ENCODE data around the gene C1QL1.
A peak's percentile ranks its signal among the peaks of the same experiment; 100 is the strongest.
"Not testable (repeated sequence)": the region's sequence is repeated elsewhere in the genome, so short reads cannot be mapped to it uniquely, and the experiment has no call there.

Gene C1QL1

DNA sequence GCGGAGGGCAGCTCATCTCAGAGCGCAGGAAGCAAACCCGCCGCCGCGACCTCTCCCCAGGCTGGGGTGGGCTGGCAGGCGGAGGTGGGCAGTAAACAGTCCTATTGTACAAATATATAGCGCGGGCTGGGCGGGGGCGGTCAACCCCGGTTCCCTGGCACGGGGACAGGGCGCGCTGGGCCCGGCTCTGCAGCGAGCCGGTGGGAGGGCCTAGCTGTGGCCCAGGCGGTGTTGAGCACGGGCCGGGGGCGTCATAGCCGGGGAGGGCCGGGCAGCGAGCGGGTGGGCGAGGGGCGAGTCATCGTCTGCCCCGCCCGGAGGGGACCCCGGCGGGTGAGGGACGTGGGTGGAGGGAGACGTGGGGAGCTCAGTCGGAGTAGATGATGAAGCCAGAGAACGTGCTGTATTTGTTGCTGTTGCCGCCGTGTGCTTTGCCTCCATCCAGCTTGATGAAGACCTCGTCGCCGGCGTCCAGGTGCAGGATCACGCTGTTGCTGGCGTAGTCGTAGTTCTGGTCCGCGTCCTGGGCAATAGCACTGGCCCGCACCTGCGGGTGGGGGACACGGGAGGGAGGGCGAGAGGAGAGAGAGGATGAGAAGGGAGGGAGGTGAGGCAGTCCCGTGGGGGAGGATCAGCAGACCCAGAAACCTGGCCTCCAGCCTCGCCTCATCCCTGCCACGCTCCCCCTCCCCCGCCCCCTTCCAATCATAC, 8.1 kb downstream of the C1QL1 start:
- no peak for DNase-seq

DNA sequence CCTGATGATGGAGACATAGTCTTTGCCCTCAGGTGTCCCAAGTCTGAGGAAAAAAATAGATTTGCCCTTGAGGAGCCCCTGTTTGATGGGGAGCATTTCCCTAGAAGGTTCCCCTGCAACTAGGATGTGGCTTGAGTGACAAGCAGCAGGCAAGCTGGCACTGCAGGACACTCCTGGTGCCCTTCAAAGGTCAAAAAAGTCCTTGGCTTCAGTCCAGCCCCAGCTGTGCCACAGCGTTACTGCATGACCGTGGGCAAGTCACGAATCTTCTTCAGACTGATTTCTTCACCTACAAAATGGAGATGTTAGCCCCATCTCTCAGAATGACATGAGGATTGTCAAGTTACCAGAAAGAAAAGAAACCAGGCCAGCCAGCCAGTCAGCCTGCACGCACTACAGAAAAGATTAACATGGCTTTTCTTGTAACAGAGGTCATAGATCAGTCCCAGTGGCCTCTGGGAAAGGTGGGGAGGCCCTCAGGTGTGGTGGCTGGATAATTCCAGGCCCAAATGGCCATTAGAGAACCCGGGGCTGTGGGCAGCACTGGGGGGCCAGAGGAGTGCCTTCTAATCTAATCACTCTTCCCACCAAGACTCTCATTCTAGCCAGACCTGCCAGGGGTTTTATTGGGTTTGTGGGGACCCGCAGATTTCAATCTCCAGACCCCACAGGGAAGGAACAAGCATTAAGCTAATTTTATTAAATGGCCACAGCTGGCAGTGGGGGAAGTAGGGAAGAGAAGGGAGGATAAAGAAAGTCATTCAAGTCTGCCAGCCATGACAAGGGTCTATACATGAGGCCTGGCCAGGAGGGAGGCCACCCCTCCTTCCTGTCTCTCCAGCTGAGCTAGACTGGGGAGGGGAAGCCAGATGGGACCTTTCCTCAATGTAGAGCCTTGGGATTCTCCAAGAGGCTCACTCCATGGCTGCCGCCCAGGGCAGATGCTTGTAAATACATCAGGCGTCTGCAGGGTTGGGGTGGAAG, 10.8 kb downstream of the C1QL1 start:
- DNase-seq, result no peak

DNA sequence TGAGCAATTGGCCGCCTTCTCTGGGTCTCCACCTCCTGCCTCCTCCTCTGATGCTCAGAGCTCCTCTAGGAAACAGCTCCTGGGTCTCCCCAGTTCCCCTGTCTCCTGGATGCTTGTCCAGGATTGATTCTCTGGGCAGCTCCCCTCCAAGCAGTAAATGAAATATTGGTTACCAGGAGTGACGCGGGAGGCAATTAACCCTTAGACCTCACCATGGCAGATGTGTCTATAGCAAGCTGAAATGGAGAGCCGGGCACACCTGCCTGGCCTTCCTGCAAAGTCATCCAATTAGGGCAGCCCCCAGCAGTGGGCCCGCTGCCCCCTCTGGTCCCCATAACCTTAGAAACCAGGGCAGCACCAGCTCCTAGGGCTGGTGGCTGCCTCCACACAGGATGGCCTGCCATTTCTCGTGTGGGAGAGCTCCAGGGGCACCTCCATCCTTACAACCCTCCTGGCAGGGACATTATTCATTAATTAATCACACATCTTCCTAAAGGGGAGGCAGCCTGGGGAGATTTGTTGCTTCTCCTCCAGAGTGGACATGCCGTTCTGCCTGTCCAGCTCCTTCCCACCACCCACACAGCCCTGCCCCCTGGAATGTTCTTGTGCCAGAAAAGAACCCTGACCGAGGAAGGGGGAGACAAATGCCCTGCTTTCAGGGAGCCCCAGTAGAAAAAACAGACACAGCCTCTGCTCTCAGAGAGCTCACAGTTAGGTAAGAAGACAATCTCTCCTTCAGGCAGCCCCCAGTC, 12.3 kb downstream of the C1QL1 start:
- DNase-seq, result no peak

GRCh38 chr17:44952946-44953475, 15.1 kb downstream of the C1QL1 start:
- DNase-seq, result no peak

DNA sequence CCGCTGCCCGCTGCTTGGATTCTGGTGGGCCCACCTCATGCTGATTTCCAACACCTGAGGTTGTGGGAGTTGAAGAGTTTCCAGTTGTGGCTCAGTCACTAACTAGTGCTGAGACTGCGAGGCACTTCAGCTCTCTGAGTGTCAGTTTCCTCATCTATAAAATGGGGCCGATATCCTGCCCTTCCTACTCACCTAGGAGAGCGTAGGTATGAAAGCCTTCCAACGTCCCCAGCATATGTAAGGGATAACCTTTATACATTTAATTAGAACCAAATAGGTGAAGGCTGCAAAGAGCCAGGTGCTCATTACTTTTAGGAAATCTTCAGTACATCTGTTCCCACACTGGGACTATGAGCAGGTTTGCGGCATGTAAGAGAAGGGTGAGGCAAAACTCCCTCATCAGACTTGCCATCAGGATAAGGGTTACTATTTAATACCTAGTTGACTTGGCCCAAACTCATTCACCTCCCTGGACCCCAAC, 19.7 kb downstream of the C1QL1 start:
- no peak for DNase-seq

GRCh38 chr17:44947461-44948314, 20.4 kb downstream of the C1QL1 start, which contains the start of gene KIF18B:
TSS of gene KIF18B (minus strand) at chr17:44947773. CDS start at chr17:44936344, 11,429 bp downstream.
- DNase-seq, result peak; percentile 93

DNA sequence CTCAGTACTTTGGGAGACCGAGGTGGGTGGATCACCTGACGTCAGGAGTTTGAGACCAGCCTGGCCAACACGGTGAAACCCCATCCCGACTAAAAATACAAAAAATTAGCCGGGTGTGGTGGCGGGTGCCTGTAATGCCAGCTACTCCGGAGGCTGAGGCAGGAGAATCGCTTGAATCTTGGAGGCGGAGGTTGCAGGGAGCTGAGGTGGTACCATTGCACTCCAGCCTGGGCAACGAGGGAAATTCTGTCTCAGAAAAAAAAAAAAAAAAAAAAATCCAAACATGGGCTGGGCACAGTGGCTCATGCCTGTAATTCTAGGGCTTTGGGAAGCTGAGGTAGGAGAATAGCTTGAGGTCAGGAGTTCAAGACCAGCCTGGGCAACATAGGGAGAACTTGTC, 22.5 kb downstream of the C1QL1 start:
- DNase-seq, result not testable (repeated sequence)

- DNase-seq, result no peak
These were observed 25.6 kb downstream of the C1QL1 start for GRCh38 chr17:44942456-44942855.

GRCh38 chr17:44941712-44942331, 26.3 kb downstream of the C1QL1 start:
- DNase-seq, result peak; percentile 10

DNA sequence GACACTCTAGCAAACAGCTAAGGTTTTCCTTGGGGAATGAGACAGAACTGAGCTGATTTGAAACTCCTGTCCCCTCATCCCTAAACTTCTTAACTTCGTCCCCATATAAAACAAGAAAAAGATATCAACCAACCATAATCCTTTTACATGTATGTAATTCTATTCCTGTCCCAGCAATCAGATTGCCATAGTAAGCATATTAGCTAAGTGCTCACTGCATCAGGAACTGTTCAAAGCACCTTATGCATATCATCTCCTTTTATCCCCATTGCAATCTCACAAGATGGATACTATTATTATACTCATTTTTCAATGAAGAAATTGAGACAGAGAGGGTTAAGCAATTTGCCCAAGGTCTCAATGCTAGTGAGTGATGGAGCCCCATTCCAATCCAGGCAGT, 27.3 kb downstream of the C1QL1 start:
- DNase-seq, result no peak

DNA sequence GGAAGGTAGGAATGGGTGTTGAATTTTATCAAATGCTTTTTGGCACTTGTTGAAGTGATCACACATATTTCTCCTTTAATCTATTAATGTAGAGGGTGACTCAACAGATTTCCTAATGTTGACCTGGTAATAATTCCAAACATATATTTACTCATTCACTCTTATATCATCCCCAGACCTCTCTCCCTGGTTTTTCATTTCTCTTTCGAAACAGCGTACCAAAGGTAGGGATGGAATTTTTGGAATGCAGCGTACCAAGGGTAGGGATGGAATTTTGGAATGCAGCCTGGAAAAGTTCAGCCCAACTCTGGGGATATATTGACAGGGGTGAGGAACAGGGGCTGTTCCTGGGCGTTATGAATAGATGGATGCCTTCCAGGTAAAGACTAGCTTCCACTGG, 27.8 kb downstream of the C1QL1 start:
- no peak for DNase-seq

- no peak for DNase-seq
These were observed 33.0 kb downstream of the C1QL1 start for GRCh38 chr17:44935116-44935515.

DNA sequence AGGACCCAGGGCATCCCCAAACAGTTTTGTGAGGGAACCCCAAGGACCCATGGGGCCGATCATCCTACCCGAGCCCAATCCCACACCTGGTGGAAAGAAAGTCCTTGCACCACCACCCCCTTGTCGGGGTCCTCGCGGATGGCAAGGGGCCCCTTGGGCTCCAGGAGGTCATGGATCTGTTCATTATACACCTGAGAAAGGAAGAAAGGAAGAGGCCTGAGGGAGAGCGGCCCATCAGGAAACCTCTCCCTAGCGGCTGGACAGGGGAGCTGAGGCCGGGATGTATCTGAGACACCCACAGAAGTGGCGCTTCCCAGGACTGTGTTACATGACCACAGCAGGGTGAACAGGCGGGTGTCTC, 33.4 kb downstream of the C1QL1 start:
- DNase-seq, result no peak

DNA sequence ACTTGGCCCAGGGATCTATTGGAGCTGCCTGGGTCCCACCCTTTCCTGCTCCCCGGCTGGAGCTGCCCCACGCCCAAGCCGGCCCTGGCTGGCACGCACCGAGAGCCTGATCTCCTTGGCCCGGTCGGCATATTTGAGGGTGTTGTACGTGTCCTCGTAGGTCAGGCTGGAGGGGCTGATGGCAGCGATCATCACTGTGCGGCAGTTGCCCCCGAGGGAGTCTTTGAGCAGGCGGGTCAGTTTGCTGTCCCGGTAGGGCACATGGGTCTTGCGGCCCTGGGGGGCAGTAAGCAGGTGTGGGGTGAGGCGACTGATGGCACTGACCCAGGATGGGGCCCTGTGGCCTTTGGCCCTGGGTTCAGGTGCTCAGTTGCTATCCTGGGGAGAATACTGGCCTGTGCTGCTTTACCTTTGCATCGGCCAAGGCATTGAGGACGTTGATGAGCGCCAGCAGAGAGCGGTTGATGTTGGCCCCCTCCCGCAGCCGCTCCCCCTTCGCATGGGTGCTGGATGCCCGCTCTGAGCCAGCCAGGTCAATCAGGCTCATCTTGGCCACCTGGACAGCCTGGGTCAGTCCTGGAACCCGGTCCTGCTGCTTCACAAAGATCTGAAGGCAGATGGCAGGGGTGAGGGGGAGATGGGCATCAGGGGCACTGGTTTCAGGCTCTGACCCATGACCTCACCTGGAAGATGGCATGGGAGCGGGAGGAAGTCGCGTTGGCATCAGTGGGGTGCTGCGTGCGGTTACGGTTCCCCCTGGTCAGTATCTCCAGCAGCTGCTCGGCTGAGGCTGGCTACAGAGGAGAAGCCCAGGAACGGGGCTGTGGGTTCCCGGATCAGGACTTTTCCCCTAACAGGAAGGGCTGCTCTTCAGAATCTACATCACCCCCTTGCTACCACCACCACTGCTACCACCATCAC, 34.0 kb downstream of the C1QL1 start:
- no peak for DNase-seq

DNA sequence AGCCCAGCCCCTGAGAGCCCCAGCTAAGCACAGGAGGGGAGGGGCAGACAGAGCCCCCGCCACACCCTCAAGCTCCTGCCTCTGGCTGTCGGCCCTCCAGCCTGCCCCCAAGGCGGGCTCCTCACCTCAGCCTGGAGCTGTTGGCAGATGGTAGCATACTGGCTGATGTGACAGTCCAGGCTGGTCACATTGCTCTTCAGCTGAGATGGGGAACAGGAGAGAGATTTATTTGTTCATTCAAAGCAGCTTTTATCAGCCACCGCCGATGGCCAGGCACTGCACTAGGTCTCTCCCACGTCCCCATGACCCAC, 35.4 kb downstream of the C1QL1 start:
- DNase-seq, result no peak

GRCh38 chr17:44932096-44932786, 35.9 kb downstream of the C1QL1 start:
- no peak for DNase-seq

- no peak for DNase-seq
These were observed 36.7 kb downstream of the C1QL1 start for GRCh38 chr17:44931376-44931775.

DNA sequence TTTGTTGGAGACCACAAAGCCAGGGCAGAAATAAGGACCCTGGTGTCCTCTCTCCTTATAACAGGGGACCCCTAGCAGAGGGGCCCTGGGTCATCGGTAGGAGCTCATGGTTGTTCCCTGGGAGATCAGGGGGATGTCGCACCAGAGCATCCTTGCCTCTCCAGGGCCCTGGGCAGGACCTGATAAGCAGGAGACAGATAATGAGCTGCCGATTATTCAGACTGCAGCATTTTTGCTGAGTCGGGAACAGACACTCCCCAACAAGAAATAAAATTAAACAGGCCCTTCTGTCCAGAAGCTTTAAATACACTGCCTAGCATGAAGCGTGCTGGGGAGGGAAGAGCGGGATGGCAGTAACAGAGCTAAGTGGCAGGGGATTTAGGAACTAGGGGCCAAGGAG, 37.4 kb downstream of the C1QL1 start:
- DNase-seq, result no peak

DNA sequence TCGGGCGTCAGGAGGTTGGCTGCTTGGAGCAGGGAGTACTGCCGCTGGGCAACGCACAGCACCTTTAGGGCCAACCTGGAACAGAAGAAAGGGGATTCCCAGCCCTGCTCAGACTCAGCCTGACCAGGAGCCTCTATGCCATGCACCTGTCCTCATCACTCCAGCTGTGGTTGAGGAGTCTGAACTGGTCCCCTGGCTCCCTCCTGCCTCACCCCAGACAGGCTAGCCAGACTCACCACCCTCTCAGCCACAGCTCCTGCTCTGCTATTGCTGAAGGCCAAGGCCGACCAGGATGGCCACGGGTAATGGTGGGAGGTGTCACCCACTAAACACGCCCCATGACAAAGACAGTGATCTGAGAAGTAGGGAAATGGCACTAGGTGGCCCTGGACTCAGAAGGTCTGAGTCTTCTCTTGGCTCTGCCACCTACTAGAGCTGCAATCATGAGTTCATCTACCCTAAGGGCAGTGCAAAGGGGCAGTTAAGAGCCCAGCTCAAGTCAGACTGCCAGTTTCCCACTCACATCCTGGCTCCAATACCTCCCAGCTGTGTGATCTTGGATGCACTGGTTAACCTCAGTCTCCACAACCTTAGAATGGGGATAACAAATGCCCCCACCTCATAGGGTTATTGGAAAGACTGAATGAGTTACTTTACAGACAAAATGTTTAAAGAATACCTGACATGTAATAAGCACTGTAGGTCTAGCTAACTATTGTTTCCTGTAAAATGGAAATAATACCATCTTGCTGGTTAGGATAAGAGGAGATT, 39.0 kb downstream of the C1QL1 start:
- no peak for DNase-seq

All from NCI-H510A treated with DMSO at 0.1 percent for 48 hours (cell line).